Hepatocyte (in vitro differentiated cells): ENCODE measurements around the gene SEMA4B.

Experiments used
- CTCF ChIP-seq: fragments of 200-600 bp; sonication (generic); IDR thresholded peaks from 2 replicates; pipeline ENCODE4 v1.5.1; 2016; ENCODE audit warnings: antibody characterized with exemption, mild to moderate bottlenecking; ENCODE audit not compliant: poor library complexity
- EZH2 ChIP-seq: fragments of 200-600 bp; sonication (generic); IDR thresholded peaks from 2 replicates; pipeline ENCODE4 v1.6.1; 2016; ENCODE audit warnings: antibody characterized with exemption, mild to moderate bottlenecking, borderline replicate concordance
- EZH2phosphoT487 ChIP-seq: fragments of 200-600 bp; sonication (generic); IDR thresholded peaks from one replicate; pipeline ENCODE4 v1.6.1; 2018; ENCODE audit warnings: antibody characterized with exemption, mild to moderate bottlenecking, low read depth, moderate library complexity; ENCODE audit not compliant: unreplicated experiment, severe bottlenecking

- TF ChIP-seq CTCF, result no peak
- TF ChIP-seq EZH2, result no peak
- no peak for TF ChIP-seq EZH2phosphoT487
Observed at GRCh38 chr15:90162956-90163355, 38.2 kb upstream of the SEMA4B start.
